ENCODE results near the gene NHSL2.

The NHSL2 gene

DNA sequence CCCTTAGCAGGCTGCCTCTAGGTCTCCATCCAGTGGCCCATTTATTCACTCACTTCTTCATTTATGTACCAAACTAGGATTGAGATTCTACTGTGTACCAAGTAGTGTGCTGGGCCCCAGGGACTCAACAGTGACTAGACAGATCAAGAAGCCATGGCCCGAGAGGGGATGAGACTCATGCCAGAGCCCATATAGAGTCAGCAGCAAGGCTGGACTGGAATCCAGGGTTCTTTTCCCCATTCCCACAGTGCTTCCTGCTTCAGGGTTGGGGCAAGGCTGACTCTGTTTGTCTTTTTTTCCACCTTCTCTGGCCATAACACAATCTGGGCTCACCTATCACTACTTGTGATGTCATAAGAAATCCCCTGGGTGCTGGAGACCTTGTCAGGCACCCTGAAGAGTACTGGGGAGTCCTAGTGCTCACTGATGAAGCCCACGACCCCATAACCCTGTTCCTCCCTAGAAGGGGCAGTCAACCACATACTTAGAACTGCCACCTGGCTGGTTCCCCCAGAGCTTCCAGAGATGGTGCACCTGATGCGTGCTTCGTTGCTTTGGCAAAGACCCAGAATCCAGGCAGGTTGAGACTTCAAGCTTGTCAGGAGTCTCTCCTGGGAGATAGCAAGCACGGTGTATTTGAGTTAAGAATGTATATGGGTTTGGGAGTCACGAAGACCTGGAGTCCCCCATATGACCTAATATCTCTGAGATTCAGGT is 214.8 kb downstream of the NHSL2 start:
- H3K4me3 ChIP-seq (ENCODE audit: low read length): no peak overlapping the region
- no peak for TF ChIP-seq ZNF274 (IDR thresholded peaks at IDR 0.05; ENCODE audit: low read depth, low read length)

DNA sequence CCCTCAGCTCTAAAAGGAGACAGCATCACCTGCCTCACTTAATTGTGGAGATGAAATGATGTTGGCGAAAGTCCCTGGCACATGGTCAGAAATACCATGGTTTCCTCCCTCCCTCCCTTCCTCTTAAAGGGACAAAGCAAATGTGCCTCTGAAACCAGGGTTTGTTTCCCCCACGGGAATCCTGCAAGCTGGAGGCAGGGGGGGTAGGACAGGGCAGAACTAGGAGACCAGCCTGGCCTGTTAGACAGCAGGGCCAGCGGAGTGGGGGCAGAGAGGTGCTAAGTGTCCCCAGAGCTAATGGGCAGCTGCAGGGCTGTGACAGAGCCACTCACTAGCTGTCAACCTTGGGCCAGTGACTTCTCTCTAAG is 215.4 kb downstream of the NHSL2 start:
- no peak overlapping the region for H3K4me3 ChIP-seq (ENCODE audit: low read length)
- no peak for TF ChIP-seq ZNF274 (IDR thresholded peaks at IDR 0.05; ENCODE audit: low read depth, low read length)

DNA sequence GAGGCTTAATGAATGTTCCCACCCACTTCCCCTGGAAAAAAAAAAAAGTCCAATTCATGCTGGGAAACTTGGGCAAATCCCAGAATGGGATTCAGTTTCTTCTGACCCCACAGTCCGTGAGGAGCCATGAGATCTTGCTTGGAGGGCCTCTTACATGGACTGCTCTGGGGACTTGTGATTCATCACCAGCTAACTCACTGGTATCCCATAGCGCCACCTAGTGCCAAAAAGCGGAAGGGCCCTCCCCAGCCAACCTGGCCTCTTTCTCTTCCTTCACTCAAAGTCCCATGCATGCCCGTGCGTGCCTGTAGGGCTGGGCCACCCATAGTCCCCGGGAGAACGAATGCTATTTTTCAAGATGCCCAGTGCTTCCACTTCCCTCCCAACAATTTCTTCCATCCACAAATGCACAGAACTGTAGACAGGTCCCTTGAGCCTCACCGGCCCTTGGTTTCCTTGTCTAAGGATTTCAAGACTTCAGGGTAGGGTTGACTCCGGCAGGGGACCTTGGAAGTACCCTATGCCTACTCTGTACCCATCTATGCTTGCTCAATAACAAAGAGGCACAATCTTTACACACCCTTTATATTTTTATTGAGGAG is 216.0 kb downstream of the NHSL2 start:
- H3K4me3 ChIP-seq (ENCODE audit: low read length): no peak overlapping the region
- TF ChIP-seq ZNF274 (IDR thresholded peaks at IDR 0.05; ENCODE audit: low read depth, low read length): no peak

DNA sequence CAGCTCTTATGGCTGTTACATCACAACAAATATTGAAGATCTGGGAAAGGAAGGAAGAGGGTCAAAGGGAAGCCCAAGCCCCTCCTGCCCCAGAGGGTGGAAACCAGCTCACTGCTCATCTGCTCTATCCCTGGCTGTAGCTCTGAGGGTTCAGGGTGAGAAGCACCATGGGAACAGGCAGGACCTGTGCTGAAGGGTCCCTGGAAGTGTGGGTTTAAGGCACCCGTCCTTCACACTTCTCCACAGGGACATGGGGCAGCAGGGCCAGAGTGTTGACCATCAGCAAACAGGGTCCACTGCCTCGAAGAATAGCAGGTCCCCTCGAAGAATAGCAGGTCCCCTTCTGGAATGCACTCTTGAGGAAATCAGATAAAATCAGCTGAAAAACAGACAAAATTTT is 216.7 kb downstream of the NHSL2 start:
- no peak overlapping the region for H3K4me3 ChIP-seq (ENCODE audit: low read length)
- TF ChIP-seq ZNF274 (IDR thresholded peaks at IDR 0.05; ENCODE audit: low read depth, low read length): no peak

DNA sequence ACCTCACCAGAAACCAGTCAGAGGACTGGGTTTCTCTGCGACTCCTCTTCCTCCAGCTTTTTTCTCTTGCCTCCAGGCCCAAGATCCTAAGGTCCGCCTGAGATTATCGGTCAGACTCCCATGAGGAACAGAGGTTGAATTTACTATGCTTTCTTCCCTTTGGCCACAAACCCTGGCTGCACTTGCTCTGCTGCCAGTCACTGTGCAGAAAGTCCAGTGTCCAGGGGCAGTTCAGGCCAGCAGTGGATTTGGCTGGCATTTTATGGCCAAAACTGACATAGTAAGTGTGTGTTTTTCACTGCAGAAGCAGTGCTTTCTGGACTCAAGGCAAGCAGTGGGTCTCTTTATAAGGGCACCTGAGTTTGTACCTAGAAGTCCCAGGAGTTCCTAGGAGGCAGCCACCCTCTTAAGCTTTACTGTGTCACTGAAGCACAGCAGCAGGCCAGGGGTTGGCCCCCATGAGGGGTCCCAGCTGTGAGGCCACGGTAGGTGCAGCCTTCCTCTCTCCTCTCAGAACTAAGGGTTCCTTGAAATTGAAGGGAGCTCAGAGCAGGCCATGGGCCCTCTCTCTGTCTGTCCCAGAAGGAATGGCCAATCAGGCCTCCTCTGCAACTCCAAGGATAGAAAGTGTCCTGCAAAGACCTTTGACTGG is 217.7 kb downstream of the NHSL2 start:
- no peak overlapping the region for H3K4me3 ChIP-seq (ENCODE audit: low read length)
- no peak for TF ChIP-seq ZNF274 (IDR thresholded peaks at IDR 0.05; ENCODE audit: low read depth, low read length)

DNA sequence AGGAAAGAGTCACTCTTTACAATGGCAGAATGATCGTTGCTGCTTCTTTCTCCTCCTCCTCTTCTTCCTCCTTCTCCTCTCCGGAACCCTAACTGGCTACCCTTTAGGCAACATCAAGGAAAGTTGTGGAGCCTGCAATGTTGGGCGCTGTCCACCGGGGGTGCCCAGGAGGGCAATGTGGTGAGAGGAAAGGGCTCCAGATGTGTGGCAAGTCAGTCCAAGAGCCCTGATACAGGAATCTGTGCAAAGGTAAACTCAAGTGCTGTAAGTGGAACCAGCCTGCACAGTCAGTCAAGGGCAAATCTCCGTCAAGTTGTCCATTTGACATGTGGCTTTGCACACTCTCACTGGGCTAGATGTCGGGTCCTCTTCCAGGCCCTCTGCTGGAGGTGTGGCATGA is 218.2 kb downstream of the NHSL2 start:
- TF ChIP-seq ZNF274 (IDR thresholded peaks at IDR 0.05; ENCODE audit: low read depth, low read length): no peak

DNA sequence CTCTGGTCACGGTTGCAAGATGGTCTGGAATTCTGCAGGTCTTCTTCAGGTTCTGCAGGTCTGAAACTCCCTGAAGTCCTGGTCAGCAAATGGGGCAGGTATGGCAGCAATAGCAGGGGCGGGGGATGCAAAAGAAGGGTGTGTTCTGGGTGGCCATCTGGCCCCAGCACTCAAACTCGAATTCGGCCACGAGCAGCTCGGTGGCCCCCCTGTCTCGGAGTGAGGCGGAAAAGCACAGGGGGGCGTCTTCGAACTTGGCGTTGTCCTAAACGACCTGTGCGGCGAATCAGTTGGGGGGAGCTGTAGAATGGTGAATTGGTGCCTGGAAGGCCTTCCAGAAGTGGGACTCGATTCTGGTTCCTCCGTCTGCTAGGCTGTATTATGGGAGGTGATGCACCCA is 219.0 kb downstream of the NHSL2 start:
- no peak for TF ChIP-seq ZNF274 (IDR thresholded peaks at IDR 0.05; ENCODE audit: low read depth, low read length)
- no peak overlapping the region for H3K4me3 ChIP-seq (ENCODE audit: low read length)

More for the DNA sequence above, 218.2 kb downstream of the NHSL2 start:
- H3K4me3 ChIP-seq (ENCODE audit: low read length): no peak overlapping the region

DNA sequence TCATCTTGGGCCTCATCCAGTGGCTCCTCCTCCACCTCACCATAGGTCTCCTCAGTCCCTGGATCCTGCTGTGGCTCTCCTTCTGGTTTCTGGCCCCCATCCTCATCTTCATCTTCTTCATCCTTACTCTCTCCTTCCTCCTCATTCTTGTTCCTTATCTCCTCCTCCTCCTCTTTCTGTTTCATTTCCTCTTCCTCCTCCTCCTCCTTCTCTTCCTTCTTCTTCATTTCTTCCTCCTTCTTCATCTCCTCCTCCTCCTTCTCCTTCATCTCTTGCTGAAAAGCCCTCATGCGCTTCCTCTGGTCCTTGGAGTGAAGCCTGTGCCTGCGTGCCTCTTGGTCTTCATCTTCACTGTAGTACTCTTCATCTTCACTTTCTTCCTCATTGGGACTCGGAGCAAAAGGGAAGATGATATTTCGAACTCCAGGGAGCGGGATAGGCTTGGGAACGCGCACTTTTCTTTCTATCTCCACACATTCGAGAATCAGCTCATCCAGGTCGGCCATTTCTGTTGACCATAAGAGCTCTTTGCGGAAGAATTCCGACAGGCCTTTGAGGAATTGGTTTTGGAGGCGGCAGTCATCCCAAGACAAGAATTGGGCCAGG is 219.6 kb downstream of the NHSL2 start:
- H3K4me3 ChIP-seq (ENCODE audit: low read length): no peak overlapping the region

DNA sequence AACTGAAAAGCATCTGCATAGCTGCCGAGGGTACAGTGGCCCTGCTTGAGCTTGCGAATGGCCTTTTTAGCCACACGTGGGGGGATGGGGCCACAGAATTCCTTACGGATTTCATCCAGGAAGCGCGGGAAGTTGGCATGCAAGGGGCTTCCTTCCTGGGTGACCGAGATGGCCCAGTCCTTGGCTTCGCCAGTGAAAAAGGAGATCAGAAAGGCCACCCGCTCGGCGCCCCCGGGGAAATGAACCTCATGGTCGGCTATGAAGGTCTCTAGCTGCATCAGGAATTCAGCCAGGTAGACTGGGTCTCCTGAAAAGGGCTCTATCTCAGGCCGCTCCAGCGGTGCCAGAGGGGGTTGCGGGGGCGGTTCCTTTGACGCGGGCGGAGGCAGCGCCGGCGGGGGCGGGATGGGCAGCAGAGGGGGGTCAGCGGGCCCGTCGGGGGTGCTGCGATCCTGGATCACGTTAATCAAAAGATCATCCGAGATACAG is 220.2 kb downstream of the NHSL2 start:
- H3K4me3 ChIP-seq (ENCODE audit: low read length): no peak overlapping the region

More for the DNA sequence above, 219.6 kb downstream of the NHSL2 start:
- TF ChIP-seq ZNF274 (IDR thresholded peaks at IDR 0.05; ENCODE audit: low read depth, low read length): no peak

DNA sequence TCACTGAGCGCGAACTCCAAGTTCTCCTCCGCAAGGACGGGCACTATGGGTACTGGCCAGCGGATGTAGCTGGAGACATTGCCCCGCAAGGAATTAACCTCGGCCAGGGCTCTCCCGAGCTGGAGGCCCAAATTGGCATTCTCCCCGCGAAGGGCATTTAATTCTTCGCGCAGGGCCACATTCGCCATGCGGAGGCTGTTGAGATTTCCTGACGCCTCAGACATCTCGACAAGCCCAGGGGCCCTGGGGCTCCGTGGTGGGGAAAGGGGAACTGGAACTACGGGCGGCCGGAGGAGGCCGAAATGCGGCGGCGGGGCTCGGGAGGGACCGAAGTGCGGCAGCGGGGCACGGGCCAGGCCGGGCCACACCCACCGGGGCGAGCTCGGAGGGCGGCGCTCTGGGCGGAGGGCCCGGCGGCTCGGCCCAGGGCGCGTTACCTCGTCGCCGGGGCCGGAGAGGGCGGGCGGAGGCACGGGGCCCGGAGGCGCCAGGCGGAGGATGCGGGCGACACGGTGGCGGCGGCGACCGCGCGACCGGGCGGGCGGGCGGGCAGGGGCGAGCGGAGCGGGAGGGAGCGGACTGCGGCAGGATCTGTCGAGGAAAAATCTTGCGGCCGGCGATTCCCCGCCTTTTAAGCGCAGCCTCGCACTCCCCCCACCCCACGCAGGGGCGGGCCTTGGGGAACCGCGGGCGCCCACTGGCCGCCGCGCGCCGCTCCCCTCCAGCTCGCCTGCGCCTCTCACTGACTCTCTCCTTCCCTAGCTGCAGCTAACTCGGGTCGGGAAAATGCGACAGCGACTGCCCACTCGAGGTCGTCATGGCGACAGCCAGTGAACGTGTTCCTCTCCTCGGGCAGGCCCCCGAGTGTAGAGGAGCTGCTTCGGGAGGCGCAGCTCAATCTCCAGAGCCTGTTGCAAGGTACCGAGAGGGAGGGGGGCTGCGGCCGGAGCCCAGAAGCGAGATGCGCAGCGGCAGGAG is 221.0 kb downstream of the NHSL2 start, which contains the start of gene RTL5:
Gene RTL5, minus strand, starts transcription at position 599 of the 978 bp plus-strand sequence.
- peak within 1 kb of the TSS; percentile 24; the same call in 1 of the 2 replicates for H3K4me3 ChIP-seq (ENCODE audit: low read length)

More for the DNA sequence above, 220.2 kb downstream of the NHSL2 start:
- TF ChIP-seq ZNF274 (IDR thresholded peaks at IDR 0.05; ENCODE audit: low read depth, low read length): no peak

DNA sequence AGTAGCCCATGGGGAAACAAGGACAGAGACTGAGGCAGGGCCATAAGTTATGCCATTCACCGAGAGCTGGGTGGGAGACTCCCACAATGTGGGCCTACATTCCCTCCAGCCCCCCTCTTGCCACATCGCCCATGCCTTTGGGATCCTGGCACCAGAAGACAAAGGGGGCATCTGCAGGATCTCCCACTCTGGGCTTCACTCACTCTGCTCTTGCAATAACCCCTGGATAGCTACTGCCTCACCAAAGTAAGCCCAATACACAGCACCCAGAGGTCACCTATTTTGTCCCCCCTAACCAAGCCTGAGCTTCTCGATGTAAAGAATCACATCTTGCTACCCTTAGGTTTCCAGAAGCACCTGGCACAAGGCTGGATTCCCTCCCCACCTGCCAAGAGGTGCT is 221.8 kb downstream of the NHSL2 start:
- H3K4me3 ChIP-seq (ENCODE audit: low read length): no peak overlapping the region; the same call in 1 of the 2 replicates
- TF ChIP-seq ZNF274 (IDR thresholded peaks at IDR 0.05; ENCODE audit: low read depth, low read length): no peak

More for the DNA sequence above, 221.0 kb downstream of the NHSL2 start, which contains the start of gene RTL5:
- TF ChIP-seq ZNF274 (IDR thresholded peaks at IDR 0.05; ENCODE audit: low read depth, low read length): no peak

DNA sequence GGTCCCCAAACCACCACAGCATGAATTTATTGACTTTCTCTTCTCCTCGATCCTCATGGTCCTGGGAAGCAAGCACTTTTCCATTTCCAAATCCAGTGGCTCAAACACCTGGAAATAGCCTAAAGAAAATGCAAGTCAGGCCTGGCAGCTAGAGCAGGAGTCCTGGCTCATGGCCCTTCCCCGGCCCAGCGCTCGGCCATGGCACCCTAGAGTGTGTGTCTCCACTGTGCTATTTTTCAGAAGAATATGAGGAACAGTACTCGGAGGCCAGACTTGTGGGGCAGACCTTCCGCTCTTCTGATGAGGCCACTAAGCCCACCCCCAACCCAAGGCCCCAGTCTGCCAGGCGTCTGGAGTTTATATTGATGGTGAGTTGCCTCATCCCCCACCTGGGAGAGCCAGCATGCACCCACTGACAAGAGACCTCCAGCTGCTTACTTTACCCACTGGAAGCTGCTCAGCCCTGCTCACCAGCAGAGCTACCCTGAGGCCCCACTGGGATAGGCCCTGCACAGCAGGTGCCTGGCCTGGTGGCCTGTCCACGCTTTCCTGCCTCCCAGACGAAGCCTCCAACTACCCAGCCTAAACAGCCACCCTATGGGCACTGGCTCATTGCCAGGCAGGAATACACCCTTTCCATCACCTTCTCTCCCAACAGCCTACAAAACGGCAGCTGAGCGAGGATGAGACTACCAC is 223.4 kb downstream of the NHSL2 start:
- no peak for TF ChIP-seq ZNF274 (IDR thresholded peaks at IDR 0.05; ENCODE audit: low read depth, low read length)

More for the DNA sequence above, 223.4 kb downstream of the NHSL2 start:
- H3K4me3 ChIP-seq (ENCODE audit: low read length): no peak overlapping the region

Measured in GM08714 (cell line).